ENCODE results near the gene MAPK6.
"Not testable (repeated sequence)": the region's sequence is repeated elsewhere in the genome, so short reads cannot be mapped to it uniquely, and the experiment has no call there.

MAPK6 gene

GRCh38 chr15:52018693-52019393 lies at the start of gene MAPK6:
MAPK6 (plus strand) TSS chr15:52019219; CDS start chr15:52046461, 27,242 bp downstream.
- DNase-seq: peak; percentile 96

- DNase-seq: no peak
Measured at GRCh38 chr15:51969728-51970127, 49.3 kb upstream of the MAPK6 start.

- no peak for DNase-seq
Measured at GRCh38 chr15:51970132-51970817, 48.7 kb upstream of the MAPK6 start.

GRCh38 chr15:51971032-51971374 lies 48.0 kb upstream of the MAPK6 start:
- DNase-seq: no peak

- DNase-seq: peak; percentile 79
Measured at GRCh38 chr15:51971375-51972133, 47.5 kb upstream of the MAPK6 start, which contains the start of gene LEO1. LEO1 (minus strand) TSS chr15:51971778; CDS start chr15:51971745, 33 bp downstream.

GRCh38 chr15:51973220-51973619 lies 45.8 kb upstream of the MAPK6 start:
- DNase-seq: no peak

DNA sequence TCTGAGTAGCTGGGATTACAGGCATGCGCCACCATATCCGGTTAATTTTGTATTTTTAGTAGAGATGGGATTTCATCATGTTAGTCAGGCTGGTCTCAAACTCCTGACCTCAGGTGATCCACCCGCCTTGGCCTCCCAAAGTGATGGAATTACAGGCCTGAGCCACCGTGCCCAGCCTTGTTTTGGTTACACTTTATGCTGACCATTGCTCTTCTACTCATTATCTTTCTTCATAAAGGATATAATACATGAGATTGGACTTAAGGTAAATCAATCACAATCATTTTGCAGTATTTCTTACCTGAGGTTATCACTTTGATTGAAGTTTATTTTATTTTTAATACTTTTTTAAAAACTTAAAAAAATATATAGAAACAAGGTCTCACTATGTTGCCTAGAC lies 45.2 kb upstream of the MAPK6 start:
- no peak for DNase-seq

GRCh38 chr15:51982013-51982769 lies 36.8 kb upstream of the MAPK6 start:
- peak; percentile 35 for DNase-seq

GRCh38 chr15:51982770-51983103 lies 36.3 kb upstream of the MAPK6 start:
- DNase-seq: no peak

- DNase-seq: no peak
Measured at GRCh38 chr15:51991141-51991540, 27.9 kb upstream of the MAPK6 start.

- DNase-seq: no peak
Measured at GRCh38 chr15:51992953-51993352, 26.1 kb upstream of the MAPK6 start.

DNA sequence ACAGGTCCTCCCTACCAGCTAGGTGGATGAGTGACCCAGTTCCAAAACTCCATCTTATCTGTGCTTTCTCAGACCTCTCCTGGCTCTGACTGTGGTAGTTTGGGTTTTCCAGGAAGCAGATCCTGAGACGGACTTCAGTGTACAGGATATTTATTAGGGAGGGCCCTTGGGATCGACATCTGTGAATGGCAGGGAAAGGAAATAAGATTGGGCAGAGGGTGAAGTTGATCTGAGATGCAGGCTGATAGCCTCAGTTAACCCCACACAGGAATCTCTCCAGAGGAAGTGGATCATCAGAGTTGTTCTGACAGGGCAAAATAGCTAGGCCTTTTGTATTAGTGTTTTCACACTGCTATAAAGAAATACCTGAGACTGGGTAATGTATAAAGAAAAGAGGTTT lies 16.7 kb upstream of the MAPK6 start:
- no peak for DNase-seq

DNA sequence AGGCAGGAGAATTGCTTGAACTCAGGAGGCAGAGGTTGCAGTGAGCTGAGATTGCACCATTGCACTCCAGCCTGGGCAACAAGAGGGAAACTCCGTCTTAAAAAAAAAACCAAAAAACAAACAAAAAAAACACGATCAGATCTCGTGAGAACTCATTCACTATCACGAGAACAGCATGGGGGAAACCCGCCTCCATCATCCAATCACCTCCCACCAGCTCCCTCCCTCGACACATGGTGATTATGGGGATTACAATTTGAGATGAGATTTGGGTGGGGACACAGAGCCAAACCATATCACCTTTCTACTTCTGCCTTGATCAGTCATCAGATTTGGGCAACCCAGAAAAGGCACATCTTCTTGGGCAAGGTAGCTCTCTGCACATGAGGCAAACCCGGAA lies 15.9 kb upstream of the MAPK6 start:
- DNase-seq: not testable (repeated sequence)

- DNase-seq: no peak
Measured at GRCh38 chr15:52003710-52004109, 15.3 kb upstream of the MAPK6 start.

DNA sequence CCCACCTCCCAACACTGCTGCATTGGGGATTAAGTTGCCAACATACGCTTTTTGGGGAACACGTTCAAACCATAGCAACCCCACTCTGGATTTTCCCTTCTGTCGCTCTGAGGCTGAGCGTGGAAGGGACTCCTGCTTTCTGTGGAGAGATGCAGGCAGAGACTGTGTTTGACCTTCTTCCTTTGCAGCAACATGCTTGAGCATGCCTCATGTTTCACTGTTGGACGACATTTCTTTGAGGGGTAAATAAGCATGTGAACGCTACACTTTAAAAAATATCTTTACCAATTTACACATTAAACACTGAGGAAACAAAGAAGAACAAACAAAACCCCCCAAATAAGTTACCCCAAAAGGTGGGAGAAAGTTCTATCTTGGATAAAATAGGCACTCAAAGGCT lies 14.2 kb upstream of the MAPK6 start:
- DNase-seq: no peak

GRCh38 chr15:52005748-52006701 lies 13.0 kb upstream of the MAPK6 start:
- no peak for DNase-seq

DNA sequence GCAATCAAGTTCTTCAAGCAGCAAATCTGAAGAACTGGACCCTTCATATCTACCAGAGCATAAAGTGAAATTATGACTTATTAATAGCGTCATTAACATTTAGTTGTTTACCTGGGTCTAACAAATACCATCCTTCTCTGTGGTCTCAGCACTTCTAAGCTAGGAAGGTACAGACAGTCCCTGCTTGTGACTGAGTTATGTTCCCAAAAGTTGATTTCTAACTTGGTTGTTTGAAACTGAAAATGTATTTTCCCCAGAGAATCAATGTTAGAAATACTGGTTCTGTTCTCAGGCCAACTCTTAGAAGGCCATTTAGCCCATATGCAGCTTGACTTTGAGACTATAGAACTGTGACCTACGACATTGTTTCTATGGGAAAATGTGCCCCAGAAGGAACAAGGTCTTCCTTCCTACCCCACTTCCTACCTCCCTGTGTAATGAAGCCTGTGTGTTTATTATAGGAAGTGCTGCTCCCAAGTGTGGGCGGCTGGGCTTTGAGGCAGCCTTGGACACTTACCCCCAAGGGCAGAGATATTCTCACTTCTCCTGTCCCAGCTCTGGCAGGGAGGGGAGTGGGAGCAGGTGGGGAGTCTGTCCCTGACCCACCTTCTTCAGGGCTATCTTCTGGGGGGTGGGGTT lies 12.2 kb upstream of the MAPK6 start:
- no peak for DNase-seq

DNA sequence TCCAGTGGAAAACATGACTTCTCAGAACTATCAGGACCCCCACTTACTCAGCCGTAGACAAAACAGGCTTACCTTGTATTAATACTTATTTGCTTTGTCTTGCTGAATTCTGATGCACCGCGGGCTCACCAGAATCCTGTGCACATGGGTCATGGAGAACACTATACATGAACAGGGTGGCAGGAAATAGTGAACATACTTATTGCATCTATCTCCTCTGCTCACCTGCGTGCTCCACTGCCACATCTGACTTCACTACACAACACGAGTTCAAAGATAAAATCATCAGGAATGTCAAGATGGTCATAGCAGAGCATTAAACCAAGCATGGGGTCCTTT lies 10.7 kb upstream of the MAPK6 start:
- DNase-seq: no peak

GRCh38 chr15:52008698-52009434 lies 10.2 kb upstream of the MAPK6 start:
- DNase-seq: no peak

- DNase-seq: no peak
Measured at GRCh38 chr15:52010633-52011595, 8.1 kb upstream of the MAPK6 start.
